WERI-Rb-1 (cell line): ENCODE results near the gene NTN1.

Source experiments
- DNase-seq: peaks from one replicate; pipeline ENCODE4 v3.0.0-alpha.2; 2020
- H3K27ac ChIP-seq: fragments of 250-450 bp; sonication (Bioruptor Pico); 2 replicates; pipeline ENCODE4 v1.5.1; 2020; ENCODE audit warnings: mild to moderate bottlenecking, moderate library complexity
- H3K27me3 ChIP-seq: fragments of 250-450 bp; sonication (Bioruptor Pico); 2 replicates; pipeline ENCODE4 v1.5.1; 2021; ENCODE audit warnings: mild to moderate bottlenecking, low read depth, moderate library complexity; ENCODE audit not compliant: insufficient read depth, severe bottlenecking
- H3K36me3 ChIP-seq: fragments of 250-450 bp; sonication (Bioruptor Pico); 2 replicates; pipeline ENCODE4 v1.5.1; 2020; ENCODE audit warnings: mild to moderate bottlenecking, moderate library complexity
- H3K4me3 ChIP-seq: 2 replicates; pipeline ENCODE4 v1.5.1; 2011; ENCODE audit warnings: low read depth, mild to moderate bottlenecking, control low read depth, low read length
- H3K9me3 ChIP-seq: fragments of 250-450 bp; sonication (Bioruptor Pico); 2 replicates; pipeline ENCODE4 v1.5.1; 2021; ENCODE audit warnings: mild to moderate bottlenecking, moderate library complexity; ENCODE audit not compliant: severe bottlenecking
- TF ChIP-seq, protein P1 (sequence below): IDR thresholded peaks from 2 replicates; pipeline ENCODE4 v1.5.1; 2011; ENCODE audit warnings: low read depth, mild to moderate bottlenecking, control low read depth, inconsistent platforms, low read length

NTN1 gene

DNA sequence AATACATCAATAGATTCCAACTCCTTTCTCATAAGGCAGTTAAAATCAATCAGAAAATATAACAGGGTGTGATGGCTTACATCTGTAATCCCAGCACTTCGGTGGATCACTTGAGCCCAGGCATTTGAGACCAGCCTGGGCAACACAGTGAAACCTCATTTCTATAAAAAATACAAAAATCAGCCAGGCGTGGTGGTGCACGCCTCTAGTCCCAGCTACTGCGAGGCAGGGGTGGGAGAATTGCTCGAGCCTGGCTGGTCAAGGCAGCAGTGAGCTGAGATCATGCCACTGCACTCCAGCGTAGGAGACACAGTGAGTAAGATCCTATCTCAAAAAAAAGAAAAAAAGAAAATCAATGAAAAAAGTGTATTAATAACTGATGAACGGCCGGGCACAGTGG, 258.6 kb downstream of the NTN1 start:
- H3K9me3 ChIP-seq: no peaks in the 10 kb centered on the region
- H3K4me3 ChIP-seq: no peak overlapping the region
- DNase-seq: no peak
- no peak overlapping the region for H3K27ac ChIP-seq
- H3K27me3 ChIP-seq: no peaks in the 10 kb centered on the region
- TF ChIP-seq, protein P1, sequence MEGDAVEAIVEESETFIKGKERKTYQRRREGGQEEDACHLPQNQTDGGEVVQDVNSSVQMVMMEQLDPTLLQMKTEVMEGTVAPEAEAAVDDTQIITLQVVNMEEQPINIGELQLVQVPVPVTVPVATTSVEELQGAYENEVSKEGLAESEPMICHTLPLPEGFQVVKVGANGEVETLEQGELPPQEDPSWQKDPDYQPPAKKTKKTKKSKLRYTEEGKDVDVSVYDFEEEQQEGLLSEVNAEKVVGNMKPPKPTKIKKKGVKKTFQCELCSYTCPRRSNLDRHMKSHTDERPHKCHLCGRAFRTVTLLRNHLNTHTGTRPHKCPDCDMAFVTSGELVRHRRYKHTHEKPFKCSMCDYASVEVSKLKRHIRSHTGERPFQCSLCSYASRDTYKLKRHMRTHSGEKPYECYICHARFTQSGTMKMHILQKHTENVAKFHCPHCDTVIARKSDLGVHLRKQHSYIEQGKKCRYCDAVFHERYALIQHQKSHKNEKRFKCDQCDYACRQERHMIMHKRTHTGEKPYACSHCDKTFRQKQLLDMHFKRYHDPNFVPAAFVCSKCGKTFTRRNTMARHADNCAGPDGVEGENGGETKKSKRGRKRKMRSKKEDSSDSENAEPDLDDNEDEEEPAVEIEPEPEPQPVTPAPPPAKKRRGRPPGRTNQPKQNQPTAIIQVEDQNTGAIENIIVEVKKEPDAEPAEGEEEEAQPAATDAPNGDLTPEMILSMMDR: no peak
- no peaks in the 10 kb centered on the region for H3K36me3 ChIP-seq

DNA sequence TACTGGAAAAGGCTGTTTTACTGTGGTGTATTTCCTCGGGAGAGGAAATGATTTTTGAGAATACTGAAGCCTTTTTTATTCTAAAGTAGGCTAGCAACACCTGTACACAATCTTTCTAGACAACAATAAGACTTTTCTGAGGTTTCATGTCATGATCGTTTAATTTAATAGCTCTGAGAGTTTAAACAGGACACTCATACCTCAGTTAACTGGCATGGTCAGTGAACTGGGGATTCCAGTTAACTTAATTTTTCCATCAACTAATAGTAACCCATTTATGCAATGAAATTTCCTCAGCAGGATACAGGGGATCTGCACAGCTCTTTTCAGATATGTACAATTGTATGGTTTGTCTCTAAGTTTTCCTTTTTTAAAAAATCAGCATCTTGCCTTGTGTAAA, 262.6 kb downstream of the NTN1 start:
- Histone ChIP-seq H3K27ac (no peak overlapping the region), H3K4me3 (no peak overlapping the region), H3K27me3 (no peaks in the 10 kb centered on the region), H3K36me3 (no peaks in the 10 kb centered on the region), H3K9me3 (no peaks in the 10 kb centered on the region)
- TF ChIP-seq, protein P1: no peak
- DNase-seq: no peak

DNA sequence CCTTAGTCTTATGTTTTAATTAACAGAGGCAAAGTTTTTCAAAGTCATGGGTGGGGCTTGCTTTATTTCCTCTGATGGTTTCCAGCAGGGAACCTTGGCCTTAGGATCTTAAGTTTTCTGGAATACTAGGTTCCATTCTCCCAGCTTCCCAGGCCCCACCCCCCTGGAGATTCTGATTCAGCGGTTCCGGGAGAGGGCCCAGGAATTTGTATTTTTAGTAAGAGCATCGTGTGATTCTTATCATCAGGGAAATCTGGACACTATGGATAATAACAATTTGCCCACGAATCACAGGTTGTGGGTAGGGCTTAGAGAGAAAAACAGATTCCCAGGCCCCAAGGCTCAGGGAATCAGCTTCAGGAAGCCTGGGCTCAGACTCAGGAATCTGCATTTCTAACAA, 263.6 kb downstream of the NTN1 start:
- H3K27ac ChIP-seq: no peak overlapping the region
- no peaks in the 10 kb centered on the region for H3K27me3 ChIP-seq
- TF ChIP-seq, protein P1: no peak
- DNase-seq: no peak
- no peak overlapping the region for H3K4me3 ChIP-seq
- no peaks in the 10 kb centered on the region for H3K36me3 ChIP-seq
- no peaks in the 10 kb centered on the region for H3K9me3 ChIP-seq

DNA sequence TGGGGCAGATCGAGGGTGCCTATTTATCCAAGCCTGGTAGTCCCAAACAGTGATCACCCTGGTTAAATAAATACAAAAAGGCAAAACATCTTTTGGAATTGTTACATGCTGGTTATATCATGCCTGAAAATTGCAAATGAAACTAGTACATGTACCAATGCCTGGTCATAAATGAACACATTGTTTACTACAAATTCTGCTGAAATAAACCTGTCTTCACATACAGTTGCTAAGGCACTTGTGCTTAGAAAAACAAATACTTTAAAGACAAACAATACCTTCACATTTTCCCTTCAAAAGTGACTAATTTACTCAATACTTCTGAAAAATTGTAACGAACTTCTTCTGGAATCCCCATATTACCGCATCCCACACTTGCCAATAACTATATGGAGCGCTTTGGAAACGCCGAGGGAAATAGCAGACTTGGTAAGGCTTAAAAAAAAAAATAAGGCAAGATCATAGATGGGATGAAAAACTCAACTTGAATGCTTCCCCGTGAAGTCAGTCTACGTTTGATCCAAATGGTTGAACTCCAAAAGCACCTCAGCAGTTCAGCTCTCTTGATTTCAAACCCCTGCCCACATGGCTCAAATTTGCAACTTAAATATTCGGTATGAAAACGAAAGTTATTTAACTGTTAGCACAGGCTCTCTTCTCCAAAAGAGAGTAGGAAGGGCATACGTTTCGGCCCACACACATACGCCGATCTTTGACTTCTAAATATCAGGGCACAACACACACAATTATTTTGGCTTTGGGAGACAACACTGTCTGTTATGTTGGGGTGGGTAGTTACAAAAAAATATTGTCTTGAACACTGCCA, 264.5 kb downstream of the NTN1 start:
- Histone ChIP-seq H3K36me3 (no peaks in the 10 kb centered on the region), H3K9me3 (no peaks in the 10 kb centered on the region), H3K4me3 (no peak overlapping the region), H3K27ac (no peak overlapping the region), H3K27me3 (no peaks in the 10 kb centered on the region)
- DNase-seq: no peak
- TF ChIP-seq, protein P1: no peak

DNA sequence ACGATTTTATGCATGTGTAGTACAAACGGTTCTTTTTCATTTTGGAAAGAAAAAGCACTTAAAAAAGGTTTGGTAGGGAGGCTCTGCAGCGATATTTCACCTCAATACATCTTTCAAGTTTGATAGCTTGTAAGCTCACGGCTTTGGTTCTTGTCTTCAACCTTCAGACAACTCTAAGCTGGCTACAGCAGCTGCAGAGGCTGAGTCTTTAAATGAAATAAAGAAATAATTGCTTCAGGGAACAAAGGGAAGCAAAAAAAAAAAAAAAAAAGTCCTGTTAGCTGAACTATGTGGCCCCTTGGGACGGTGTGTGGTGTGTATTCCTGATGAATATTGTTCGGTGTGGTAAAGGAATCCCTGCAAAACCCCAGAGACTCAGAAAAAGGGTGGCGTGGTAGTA, 265.1 kb downstream of the NTN1 start:
- DNase-seq: no peak
- Histone ChIP-seq H3K27me3 (no peaks in the 10 kb centered on the region), H3K9me3 (no peaks in the 10 kb centered on the region), H3K4me3 (no peak overlapping the region), H3K36me3 (no peaks in the 10 kb centered on the region), H3K27ac (no peak overlapping the region)
- TF ChIP-seq, protein P1: no peak

DNA sequence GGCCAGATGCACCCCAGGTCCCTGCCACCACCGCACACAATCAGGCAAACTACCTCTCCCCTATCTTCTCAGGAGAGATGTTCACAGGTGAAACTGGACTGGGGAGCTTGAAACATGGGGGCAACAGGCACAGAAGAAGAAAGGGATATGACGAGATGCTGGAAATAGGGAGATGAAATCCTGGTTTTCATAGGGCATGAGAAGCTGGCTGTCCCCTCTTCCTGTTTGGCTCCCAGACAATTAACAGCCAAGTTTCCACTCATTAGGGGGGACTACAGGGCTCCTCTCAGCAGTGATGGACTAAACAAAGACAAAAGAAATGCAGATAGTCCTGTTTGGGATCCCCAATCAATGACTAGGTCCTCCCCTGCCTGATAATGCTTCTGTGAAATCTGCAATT, 266.0 kb downstream of the NTN1 start:
- no peak overlapping the region for H3K4me3 ChIP-seq
- DNase-seq: no peak
- no peaks in the 10 kb centered on the region for H3K27me3 ChIP-seq
- TF ChIP-seq, protein P1: no peak
- no peaks in the 10 kb centered on the region for H3K36me3 ChIP-seq
- H3K9me3 ChIP-seq: no peaks in the 10 kb centered on the region
- H3K27ac ChIP-seq: no peak overlapping the region
